ENCODE results near the gene FAAP100.
"Not testable (repeated sequence)": the region's sequence is repeated elsewhere in the genome, so short reads cannot be mapped to it uniquely, and the experiment has no call there.

The FAAP100 gene, protein sequence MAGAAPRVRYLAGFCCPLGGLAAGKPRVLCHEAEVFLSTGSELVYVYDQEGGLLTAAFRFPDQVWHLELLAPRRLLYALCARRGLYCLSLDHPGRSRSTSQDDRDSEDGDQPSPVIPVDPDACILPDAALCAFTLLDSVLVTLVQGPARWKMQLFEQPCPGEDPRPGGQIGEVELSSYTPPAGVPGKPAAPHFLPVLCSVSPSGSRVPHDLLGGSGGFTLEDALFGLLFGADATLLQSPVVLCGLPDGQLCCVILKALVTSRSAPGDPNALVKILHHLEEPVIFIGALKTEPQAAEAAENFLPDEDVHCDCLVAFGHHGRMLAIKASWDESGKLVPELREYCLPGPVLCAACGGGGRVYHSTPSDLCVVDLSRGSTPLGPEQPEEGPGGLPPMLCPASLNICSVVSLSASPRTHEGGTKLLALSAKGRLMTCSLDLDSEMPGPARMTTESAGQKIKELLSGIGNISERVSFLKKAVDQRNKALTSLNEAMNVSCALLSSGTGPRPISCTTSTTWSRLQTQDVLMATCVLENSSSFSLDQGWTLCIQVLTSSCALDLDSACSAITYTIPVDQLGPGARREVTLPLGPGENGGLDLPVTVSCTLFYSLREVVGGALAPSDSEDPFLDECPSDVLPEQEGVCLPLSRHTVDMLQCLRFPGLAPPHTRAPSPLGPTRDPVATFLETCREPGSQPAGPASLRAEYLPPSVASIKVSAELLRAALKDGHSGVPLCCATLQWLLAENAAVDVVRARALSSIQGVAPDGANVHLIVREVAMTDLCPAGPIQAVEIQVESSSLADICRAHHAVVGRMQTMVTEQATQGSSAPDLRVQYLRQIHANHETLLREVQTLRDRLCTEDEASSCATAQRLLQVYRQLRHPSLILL

DNA sequence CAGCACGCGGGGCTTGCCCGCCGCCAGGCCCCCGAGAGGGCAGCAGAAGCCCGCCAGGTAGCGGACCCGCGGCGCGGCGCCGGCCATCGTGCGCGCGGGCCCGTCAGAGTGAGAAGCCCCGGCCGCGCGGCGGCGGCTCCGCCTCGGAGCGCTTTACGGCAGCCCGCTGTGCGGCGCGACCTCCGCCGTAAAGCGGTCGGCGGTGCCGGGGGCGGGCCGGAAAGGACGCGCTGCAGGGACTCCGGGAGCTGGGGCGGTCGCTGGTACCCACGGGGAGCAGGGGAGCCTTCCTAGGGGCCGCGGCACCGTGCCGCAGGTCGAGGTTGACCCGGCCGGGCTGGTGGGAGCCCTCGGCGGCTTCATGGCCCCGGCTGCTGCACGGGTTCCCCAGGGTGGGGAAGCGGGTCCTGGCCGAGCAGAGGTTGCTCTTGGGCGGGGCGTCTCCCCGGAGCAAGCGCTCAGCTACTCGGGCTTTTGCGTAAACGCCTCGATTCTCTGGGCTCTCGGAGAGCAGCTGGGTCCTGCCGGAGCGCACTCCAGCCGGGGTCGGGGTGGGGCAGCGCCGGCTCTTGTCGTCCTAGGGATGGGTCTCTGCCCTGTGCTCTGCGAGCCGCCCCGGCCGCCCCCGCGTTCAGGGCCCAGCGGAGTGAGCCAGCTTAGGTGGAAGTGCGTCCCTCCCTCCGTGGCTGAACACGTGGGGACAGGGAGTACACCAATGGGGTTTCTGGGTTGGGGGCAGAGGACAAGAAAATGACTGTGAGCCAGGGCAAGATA is at the start of gene FAAP100:
Gene FAAP100 (minus strand): TSS at position 110 of the 774 bp plus-strand sequence. CDS start 23 bp downstream, at position 87.
- DNase-seq = peak; percentile 87

- DNase-seq = peak; percentile 25
Observed at GRCh38 chr17:81601525-81602120, 49.5 kb upstream of the FAAP100 start.

DNA sequence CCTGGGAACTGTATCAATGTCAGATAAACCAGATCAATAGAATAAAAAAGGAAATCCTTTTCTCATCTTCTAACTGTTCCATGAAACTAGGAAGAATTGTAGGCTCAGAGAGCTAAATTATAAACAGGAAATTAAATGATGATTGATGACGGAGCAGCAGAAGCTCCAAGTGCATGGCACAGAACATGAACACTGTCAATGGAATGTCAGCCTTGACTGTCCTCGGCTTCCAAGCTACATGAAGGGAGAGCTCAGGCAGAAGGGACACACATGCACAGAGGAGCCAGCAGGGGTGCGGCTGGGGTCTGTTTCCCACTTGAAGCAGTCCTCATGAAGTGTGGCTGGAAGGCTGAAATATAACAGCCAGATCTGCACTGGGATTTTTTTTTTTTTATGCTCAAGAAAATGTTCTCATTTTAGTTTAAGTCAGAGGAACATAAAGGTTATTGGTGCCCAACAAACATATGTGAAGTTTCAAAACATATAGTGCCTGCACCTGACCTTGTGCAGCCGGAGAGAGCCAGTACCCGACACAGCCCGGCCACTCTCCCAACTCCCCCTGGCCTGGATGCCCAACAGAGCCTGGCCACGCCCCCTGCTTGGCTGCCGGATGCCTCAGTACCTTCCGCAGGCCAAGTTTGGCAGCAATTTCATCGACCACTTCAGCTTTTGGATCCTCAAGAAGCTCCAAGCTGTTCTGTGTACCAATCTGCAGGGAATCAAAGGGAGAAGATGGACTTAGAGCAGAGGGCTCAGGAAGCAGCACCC is 47.8 kb upstream of the FAAP100 start:
- no peak for DNase-seq

GRCh38 chr17:81593105-81593871 is 41.1 kb upstream of the FAAP100 start:
- DNase-seq = no peak

DNA sequence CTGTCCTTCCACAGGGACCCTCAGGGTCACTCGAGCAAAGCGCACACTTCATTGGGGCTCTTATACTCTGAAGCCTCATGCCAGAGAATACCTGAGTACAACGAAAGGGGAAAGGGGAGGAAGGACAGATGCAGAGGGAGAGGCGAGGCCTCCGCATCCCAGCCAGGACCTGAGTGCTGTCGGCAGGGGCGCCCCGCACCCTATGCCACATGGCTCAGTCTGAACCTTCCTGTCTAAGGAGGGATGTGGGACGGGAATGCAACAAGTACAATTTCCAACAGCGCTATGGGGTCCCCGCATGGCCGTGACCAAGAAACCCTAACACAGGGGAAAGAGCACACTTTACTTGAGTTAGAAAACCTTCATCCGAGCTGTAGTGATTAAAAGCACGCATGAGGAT is 39.8 kb upstream of the FAAP100 start:
- no peak for DNase-seq

DNA sequence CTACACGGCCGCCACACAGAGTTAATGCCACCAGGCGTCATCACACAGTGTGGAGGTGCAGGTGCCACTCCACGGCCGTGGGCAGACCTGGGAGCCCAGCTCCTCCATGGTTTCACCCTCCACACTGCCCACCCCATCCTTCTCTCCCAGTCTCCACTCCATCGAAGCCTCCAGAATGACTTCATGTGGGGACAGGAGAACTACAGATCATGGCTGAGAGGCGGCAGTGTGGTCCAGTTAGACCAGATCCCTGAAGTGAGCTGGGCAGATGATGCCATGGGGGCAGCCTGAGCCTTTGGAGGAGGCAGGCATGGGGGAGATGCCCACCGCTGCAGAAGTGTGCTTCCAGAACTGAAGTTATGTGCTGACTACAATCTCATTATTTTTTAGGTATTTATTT is 38.0 kb upstream of the FAAP100 start:
- no peak for DNase-seq

DNA sequence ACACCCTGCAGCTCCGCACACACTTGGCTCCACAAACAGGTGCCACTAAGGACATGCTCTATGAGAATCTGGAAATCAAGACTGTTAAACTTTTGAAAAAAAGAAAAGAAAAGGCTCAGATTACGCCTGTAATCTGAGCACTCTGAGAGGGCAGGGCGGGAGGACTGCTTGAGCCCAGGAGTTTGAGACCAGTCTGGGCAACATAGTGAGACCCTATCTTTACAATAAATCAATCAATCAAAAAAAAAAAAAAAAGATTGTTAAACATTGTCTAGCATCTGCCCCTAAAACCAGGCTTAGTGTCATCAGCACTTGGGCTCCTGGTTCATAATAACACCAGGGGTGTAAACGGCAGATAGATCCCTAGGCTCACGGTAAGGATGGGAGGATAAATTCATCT is 37.5 kb upstream of the FAAP100 start:
- no peak for DNase-seq

DNA sequence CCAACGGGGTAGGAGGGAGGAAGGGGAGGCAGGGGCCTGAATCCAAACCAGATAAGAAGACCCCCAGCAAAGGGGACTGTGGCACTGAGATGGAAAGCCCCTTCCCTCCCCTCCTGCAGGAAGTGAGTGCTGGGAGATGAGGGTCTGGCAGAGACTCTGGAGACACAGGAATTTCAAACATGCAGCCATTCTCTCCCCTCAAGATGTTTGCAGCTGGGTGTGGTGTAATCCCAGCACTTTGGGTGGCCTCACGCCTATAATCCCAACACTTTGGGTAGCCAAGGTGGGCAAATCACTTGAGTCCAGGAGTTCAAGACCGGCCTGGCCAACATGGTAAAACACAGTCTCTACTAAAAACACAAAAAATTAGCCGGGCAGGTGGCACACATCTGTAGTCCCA is 33.9 kb upstream of the FAAP100 start:
- no peak for DNase-seq

DNA sequence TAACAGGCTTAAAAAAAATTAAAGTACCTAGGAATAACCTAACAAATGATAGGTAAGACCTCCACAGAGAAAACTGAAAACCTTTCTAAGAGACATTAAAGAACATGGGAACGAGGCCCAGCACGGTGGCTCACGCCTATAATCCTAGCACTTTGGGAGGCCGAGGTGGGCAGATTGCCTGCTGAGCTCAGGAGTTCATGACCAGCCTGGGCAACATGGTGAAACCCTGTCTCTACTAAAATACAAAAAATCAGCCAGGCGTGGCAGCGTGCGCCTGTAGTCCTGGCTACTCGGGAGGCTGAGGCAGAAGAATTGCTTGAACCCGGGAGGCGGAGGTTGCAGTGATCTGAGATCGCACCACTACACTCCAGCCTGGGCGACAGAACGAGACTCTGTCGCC is 32.6 kb upstream of the FAAP100 start:
- not testable (repeated sequence) for DNase-seq

- DNase-seq = no peak
Observed at GRCh38 chr17:81583589-81584342, 31.6 kb upstream of the FAAP100 start.

- no peak for DNase-seq
Observed at GRCh38 chr17:81582749-81583148, 30.6 kb upstream of the FAAP100 start.

GRCh38 chr17:81582341-81582740 is 30.2 kb upstream of the FAAP100 start:
- no peak for DNase-seq

GRCh38 chr17:81581758-81582157 is 29.6 kb upstream of the FAAP100 start:
- DNase-seq = no peak

DNA sequence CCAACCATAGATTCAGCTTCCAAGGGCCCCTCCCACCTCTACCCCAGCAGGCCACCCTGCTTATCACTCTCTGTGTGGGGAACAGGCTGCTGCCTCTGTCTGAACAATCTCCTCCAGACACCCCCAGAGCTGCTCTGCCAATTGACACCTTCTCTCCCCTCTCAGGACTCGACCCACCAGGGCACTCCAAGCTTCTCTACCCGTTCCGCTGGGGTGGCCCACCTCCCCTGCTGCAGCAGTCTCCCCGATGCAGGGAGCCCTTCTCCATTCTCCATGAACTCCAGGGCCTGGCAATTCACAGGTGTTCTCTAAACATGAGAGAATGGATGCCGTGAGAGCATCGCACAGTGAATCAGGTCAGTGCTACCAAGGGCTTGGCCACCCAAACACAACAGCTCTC is 28.3 kb upstream of the FAAP100 start:
- DNase-seq = no peak

DNA sequence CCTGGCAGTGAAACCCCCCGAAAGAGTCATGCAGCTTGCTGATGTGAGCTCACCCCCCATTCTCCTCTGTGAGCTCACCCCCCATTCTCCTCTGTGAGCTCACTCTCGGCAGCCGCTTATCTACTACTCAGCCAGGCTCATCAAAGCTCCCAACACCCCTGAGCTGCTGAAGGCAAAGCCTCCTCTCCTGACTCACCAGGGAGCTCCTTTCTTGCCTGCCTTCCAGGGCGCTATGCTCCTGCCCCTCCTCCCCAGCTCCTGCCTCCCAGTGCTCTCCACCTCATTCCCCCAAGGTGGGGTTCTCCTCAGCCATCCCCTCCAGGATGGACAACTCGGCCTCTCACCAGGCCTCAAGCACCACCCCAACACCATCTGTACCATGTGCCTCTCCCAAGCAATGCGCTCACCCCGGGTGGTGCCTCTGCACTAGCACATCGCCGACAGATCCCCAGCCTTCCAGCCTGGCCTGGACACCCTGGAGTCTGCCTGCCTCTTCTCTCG is 27.7 kb upstream of the FAAP100 start:
- DNase-seq = no peak

- no peak for DNase-seq
Observed at GRCh38 chr17:81579298-81579697, 27.1 kb upstream of the FAAP100 start.

- no peak for DNase-seq
Observed at GRCh38 chr17:81578561-81579225, 26.5 kb upstream of the FAAP100 start.

DNA sequence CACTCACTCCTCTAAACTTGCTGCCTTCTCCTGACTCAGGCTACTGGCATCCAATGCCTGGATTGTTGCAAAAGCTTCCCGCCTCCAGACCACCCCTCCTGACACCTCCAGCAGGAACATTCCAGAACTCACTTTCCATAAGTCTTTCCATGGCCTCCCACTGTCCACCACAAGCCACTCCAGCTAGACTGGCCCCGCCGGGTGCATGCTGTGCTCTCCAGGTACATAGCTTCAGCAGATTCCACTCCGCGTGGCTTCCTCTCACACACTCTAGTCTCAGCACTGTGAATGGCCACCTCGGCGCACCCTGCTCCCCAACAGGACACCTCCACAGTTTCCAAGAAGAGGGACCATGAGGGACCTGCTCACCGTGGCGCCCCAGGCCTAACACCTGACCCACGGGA is 25.9 kb upstream of the FAAP100 start:
- DNase-seq = no peak

DNA sequence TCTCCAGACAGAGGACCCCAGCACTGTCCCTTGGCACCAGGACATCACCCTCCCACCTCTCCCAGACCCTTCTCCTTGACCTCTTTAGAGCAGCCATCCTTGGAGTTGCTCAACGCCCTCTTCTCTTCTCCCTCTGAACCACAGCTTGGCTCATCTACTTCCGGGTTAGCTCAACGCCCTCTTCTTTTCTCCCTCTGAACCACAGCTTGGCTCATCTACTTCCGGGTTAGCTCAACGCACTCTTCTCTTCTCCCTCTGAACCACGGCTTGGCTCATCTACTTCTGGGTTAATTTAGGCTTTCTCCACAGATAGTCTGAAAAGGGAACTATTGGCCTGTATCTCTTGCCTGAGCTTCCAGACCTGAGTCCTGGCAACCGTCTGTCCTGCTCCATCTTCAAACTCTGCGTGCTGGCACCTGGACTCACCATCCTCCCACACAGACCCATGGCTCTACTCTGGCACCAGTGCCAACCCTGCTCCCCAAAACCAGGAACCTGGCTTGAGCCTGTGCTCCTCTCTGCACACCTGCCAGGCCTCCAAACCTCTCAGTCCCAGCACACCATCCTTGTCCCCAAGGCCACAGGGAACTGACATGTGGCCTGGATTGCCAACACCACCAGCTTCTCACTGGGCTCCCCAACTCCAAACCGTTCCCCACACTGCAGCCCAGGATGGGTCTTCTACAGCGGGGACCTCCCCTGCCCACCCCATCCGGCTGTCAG is 25.3 kb upstream of the FAAP100 start:
- no peak for DNase-seq

Data from activated T-cell treated with anti-CD3 and anti-CD28 coated beads, Interleukin-2, amount 50 U/mL, for 1 hour (primary cell).